PC-3 (cell line): ENCODE measurements around the gene GRIN2A. TPM values are rescaled to one million over a fixed set of nuclear protein-coding genes. Genes with fewer than 3 reads are reported as not detected.

Source experiments
- ATAC-seq: fragments of 200-7000 bp; cut with Tn5 transposase; 2 replicates; pipeline ENCODE4 v1.9.1; 2020; ENCODE audit warnings: mild to moderate bottlenecking, moderate library complexity
- BruUV-seq: library from RNA; stranded (reverse); fragments of 400-500 nt; replicated peaks from 2 replicates; lab custom pipeline; 2021; lab: Mats Ljungman, UMichigan
- CTCF ChIA-PET: fragments of 300-600 bp; sonication (Branson Sonifier 250); formaldehyde crosslinking; loops from one replicate; lab custom pipeline; 2022; ENCODE audit warnings: antibody characterized with exemption; lab: Charles Lee
- POLR2A ChIA-PET: fragments of 300-600 bp; sonication (Branson Sonifier 250); formaldehyde crosslinking; loops from one replicate; lab custom pipeline; 2022; ENCODE audit warnings: antibody characterized with exemption; ENCODE audit not compliant: unreplicated experiment; lab: Charles Lee
- DNase-seq: peaks from one replicate; pipeline ENCODE4 v3.0.0-alpha.2; 2015
- H2AFZ ChIP-seq: fragments of 300-600 bp; sonication (generic); 2 replicates; pipeline ENCODE4 v1.6.0; 2016; ENCODE audit warnings: antibody characterized with exemption, low read length
- H3F3A ChIP-seq: fragments of 300-600 bp; sonication (generic); one replicate; pipeline ENCODE4 v1.6.0; 2017; ENCODE audit warnings: antibody characterized with exemption, low read length, control low read depth, mild to moderate bottlenecking; ENCODE audit not compliant: unreplicated experiment
- H3K27ac ChIP-seq: fragments of 300-600 bp; sonication (generic); 2 replicates; pipeline ENCODE4 v1.5.1; 2016; ENCODE audit warnings: mild to moderate bottlenecking, low read length
- H3K27me3 ChIP-seq: fragments of 300-600 bp; sonication (generic); 2 replicates; pipeline ENCODE4 v1.6.1; 2016; ENCODE audit warnings: low read length, mixed read lengths
- H3K36me3 ChIP-seq: fragments of 300-600 bp; sonication (generic); 2 replicates; pipeline ENCODE4 v1.6.1; 2016; ENCODE audit warnings: low read depth, mixed run types, low read length, mixed read lengths
- H3K4me1 ChIP-seq: fragments of 300-600 bp; sonication (generic); 2 replicates; pipeline ENCODE4 v1.5.1; 2016; ENCODE audit warnings: low read length; ENCODE audit not compliant: insufficient read depth
- H3K4me2 ChIP-seq: fragments of 300-600 bp; sonication (generic); 2 replicates; pipeline ENCODE4 v1.6.0; 2016; ENCODE audit warnings: low read length
- H3K4me3 ChIP-seq: fragments of 300-600 bp; sonication (generic); 2 replicates; pipeline ENCODE4 v1.5.1; 2016; ENCODE audit warnings: mild to moderate bottlenecking, low read length, mixed read lengths
- H3K79me2 ChIP-seq: fragments of 300-600 bp; sonication (generic); 2 replicates; pipeline ENCODE4 v1.6.1; 2017; ENCODE audit warnings: low read length, mixed read lengths
- H3K9ac ChIP-seq: fragments of 300-600 bp; sonication (generic); 2 replicates; pipeline ENCODE4 v1.6.0; 2016; ENCODE audit warnings: mild to moderate bottlenecking, low read length
- H3K9me2 ChIP-seq: fragments of 300-600 bp; sonication (generic); replicated peaks from 2 replicates; pipeline ENCODE4 v1.6.1; 2016; ENCODE audit warnings: mixed run types, low read length, mixed read lengths
- H3K9me3 ChIP-seq: fragments of 300-600 bp; sonication (generic); 2 replicates; pipeline ENCODE4 v1.6.1; 2016; ENCODE audit warnings: low read length, mixed read lengths
- H4K20me1 ChIP-seq: fragments of 300-600 bp; sonication (generic); 2 replicates; pipeline ENCODE4 v1.6.1; 2016; ENCODE audit warnings: low read length, mixed read lengths
- EZH2 ChIP-seq: fragments of 300-600 bp; sonication (generic); IDR thresholded peaks from one replicate; pipeline ENCODE4 v1.6.1; 2017; ENCODE audit warnings: antibody characterized with exemption, mild to moderate bottlenecking, low read length; ENCODE audit not compliant: unreplicated experiment
- EZH2phosphoT487 ChIP-seq: fragments of 300-600 bp; sonication (generic); IDR thresholded peaks from 2 replicates; pipeline ENCODE4 v1.6.1; 2018; ENCODE audit warnings: mild to moderate bottlenecking, antibody characterized with exemption, low read length, borderline replicate concordance
- intact Hi-C: fragments of 100-400 bp; cut with micrococcal nuclease; formaldehyde crosslinking; loops from 2 replicates; pipeline ENCODE4 v1.9.0; 2023
- total RNA-seq: library from RNA; depleted of rRNA; stranded (reverse); fragments of >200 nt; gene quantifications from 2 replicates; pipeline ENCODE4 v1.2.3, GENCODE V29; 2014
- TF ChIP-seq, protein P1 (sequence below): fragments of 300-600 bp; sonication (generic); conservative IDR thresholded peaks from 2 replicates; pipeline ENCODE4 v1.5.1; 2017; ENCODE audit warnings: antibody characterized with exemption, low read depth, mild to moderate bottlenecking, low read length

The GRIN2A gene
- total RNA-seq, 1 experiment from 2014 or later, result 0.04 TPM

DNA sequence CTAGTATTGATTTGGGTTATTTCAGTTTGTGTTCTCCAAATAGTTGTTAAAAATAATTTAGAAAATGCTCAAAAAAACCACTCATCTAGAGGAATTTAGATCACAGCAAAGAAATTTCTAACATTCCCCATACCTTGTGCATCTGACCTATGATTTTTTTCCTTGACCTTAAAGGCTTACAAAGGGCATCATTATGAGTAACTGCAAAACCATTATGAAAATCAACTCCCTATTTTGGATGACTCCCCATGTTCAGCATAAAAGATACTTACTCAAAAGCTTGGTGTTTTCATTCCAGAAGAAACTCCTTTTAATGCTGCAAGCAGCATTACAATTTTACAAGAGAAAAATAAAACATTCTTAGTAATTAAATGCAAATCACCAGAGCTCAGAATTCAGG lies 83.2 kb downstream of the GRIN2A start:
- no peaks in the 10 kb centered on the region for H3K9me2 ChIP-seq
- no peaks in the 10 kb centered on the region for H3F3A ChIP-seq
- no peak overlapping the region for H3K4me2 ChIP-seq
- intact Hi-C loops, result no loop called here
- H3K4me1 ChIP-seq, result peaks cover 12% of the 10 kb centered on the region; the same call in 1 of the 2 replicates
- ChIA-PET POLR2A (no interaction called here), CTCF (no interaction called here)
- H3K27me3 ChIP-seq, result no peaks in the 10 kb centered on the region
- TF ChIP-seq EZH2 (no peak), EZH2phosphoT487 (no peak)
- TF ChIP-seq, protein P1, sequence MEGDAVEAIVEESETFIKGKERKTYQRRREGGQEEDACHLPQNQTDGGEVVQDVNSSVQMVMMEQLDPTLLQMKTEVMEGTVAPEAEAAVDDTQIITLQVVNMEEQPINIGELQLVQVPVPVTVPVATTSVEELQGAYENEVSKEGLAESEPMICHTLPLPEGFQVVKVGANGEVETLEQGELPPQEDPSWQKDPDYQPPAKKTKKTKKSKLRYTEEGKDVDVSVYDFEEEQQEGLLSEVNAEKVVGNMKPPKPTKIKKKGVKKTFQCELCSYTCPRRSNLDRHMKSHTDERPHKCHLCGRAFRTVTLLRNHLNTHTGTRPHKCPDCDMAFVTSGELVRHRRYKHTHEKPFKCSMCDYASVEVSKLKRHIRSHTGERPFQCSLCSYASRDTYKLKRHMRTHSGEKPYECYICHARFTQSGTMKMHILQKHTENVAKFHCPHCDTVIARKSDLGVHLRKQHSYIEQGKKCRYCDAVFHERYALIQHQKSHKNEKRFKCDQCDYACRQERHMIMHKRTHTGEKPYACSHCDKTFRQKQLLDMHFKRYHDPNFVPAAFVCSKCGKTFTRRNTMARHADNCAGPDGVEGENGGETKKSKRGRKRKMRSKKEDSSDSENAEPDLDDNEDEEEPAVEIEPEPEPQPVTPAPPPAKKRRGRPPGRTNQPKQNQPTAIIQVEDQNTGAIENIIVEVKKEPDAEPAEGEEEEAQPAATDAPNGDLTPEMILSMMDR, result no peak
- no peak overlapping the region for H3K27ac ChIP-seq
- DNase-seq (no peak), ATAC-seq (no peak)
- no peaks in the 10 kb centered on the region for H3K9me3 ChIP-seq
- no peak overlapping the region for H3K4me3 ChIP-seq
- H4K20me1 ChIP-seq, result no peaks in the 10 kb centered on the region
- no peak overlapping the region for H2AFZ ChIP-seq
- H3K79me2 ChIP-seq, result no peaks in the 10 kb centered on the region
- BruUV-seq, result no TSS peak
- H3K9ac ChIP-seq, result no peak overlapping the region
- H3K36me3 ChIP-seq, result no peaks in the 10 kb centered on the region

DNA sequence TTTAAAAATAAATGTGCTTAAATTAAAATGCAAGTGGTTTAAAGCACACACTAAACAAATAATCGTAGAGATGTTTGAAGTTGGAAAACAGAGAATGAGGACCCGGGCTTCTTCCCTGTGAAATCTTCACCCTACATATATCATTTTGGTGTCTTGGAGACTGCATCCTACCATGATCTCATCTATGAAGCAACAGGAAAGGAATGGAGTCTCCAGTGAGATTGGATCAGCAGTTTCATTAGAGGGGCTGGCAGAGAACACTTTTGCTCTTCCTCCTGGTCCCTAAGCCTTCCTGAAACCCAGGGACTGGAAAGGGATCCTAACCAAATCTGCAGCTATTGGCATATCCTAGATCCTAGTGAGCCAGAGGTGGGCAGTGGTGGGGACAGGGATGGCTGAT lies 85.0 kb downstream of the GRIN2A start:
- TF ChIP-seq, protein P1, result no peak
- TF ChIP-seq EZH2 (no peak), EZH2phosphoT487 (no peak)
- Histone ChIP-seq H3K9ac (no peak overlapping the region), H3K4me1 (no peaks in the 10 kb centered on the region), H3K36me3 (no peaks in the 10 kb centered on the region), H3K79me2 (no peaks in the 10 kb centered on the region), H3K4me3 (no peak overlapping the region), H3K9me2 (no peaks in the 10 kb centered on the region), H2AFZ (no peak overlapping the region), H4K20me1 (no peaks in the 10 kb centered on the region), H3K27me3 (no peaks in the 10 kb centered on the region), H3F3A (no peaks in the 10 kb centered on the region), H3K27ac (no peak overlapping the region), H3K9me3 (no peaks in the 10 kb centered on the region), H3K4me2 (no peak overlapping the region)
- BruUV-seq, result no TSS peak
- ATAC-seq, result no peak
- no peak for DNase-seq
- CTCF ChIA-PET, result no interaction called here
- POLR2A ChIA-PET, result no interaction called here
- intact Hi-C loops, result no loop called here

DNA sequence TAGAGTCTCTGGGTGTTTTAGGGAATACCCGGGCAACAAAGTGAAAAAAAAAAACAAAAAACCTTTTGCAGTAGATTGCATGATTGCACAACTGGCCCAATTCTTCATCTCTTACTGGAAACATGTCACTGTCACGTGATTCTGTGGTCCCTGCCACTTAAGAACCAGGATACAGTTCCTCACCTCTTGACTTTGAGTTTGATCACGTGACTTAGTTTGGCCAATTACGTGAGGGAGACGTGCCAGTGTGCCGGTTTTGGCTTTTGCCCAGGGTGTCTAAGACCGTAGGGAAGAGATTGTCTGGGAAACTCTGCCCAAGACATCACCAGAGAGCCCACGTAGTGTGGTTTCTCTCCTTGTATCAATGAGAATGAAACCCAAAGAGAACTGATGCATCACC lies 88.7 kb downstream of the GRIN2A start:
- Histone ChIP-seq H3K36me3 (no peaks in the 10 kb centered on the region), H3K4me3 (no peak overlapping the region), H3K27ac (no peak overlapping the region), H3K79me2 (no peaks in the 10 kb centered on the region), H3K9ac (no peak overlapping the region), H3K4me2 (no peak overlapping the region), H4K20me1 (no peaks in the 10 kb centered on the region), H3K27me3 (no peaks in the 10 kb centered on the region), H2AFZ (no peak overlapping the region), H3F3A (no peaks in the 10 kb centered on the region), H3K4me1 (no peaks in the 10 kb centered on the region), H3K9me3 (no peaks in the 10 kb centered on the region), H3K9me2 (no peaks in the 10 kb centered on the region)
- ChIA-PET CTCF (no interaction called here), POLR2A (no interaction called here)
- no TSS peak for BruUV-seq
- ATAC-seq (no peak), DNase-seq (no peak)
- intact Hi-C loops, result no loop called here
- no peak for TF ChIP-seq EZH2
- TF ChIP-seq, protein P1, result no peak
- TF ChIP-seq EZH2phosphoT487, result no peak
